ENCODE measurements around the gene IQGAP1. TPM values are rescaled to one million over a fixed set of nuclear protein-coding genes. Genes with fewer than 3 reads are reported as not detected.
A peak's percentile ranks its signal among the peaks of the same experiment; 100 is the strongest.
"Not testable (repeated sequence)": the region's sequence is repeated elsewhere in the genome, so short reads cannot be mapped to it uniquely, and the experiment has no call there.

IQGAP1 gene
- total and polyA plus RNA-seq, 4 experiments from 2014 or later, result 86.1 to 132 (median 125) TPM

DNA sequence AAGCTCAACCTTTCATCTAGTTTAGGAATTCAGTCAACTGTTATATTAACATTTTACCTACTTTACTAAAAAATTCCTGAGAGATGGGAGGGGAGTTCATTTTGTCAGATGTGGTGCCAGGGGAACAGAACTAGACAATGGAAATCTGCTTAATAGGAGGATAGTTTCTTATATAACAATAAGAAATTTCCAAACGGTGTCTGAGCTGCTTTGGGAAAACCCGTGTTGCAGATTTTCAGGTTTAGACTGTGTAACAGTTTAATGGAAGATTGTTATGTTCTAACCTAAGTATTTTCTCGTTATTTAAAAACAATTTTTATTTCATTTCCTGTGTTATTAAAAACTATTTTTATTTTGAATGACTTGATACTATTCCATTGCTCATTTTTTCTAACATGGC is 19.3 kb downstream of the IQGAP1 start:
- DNase-seq, result no peak
- H3K27ac ChIP-seq (ENCODE audit: low read depth, low read length), result no peak overlapping the region

DNA sequence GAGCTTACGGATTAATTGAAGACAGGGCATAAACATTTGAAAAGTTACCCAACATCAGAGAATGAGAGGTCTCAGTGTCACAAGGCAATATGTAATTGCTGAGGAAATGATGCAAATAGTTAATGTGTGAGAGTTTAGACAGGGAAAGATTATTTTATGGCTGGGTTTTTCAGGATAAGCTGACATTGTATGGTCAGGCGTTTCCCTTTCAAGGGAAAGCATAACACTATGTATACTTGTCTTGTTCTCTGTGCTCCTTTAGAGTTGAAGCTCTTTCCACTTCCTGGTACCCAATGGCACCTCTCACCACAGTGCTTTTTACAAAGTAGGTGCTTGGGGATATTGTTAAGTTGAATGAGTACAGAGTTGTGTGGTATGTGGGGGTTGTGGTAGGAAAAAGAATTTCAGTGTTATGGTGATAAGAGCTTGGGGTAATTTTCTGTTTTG is 19.9 kb downstream of the IQGAP1 start:
- intact Hi-C loops (cut with micrococcal nuclease), result no loop called here
- Histone ChIP-seq H3K27me3 (ENCODE audit: insufficient read depth, low read length) (no peaks in the 10 kb centered on the region), H3K27ac (ENCODE audit: low read depth, low read length) (no peak overlapping the region), H3K9me3 (ENCODE audit: control insufficient read depth in 1 of 2, low read length in 2 of 2) (no peaks in the 10 kb centered on the region), H3K4me3 (ENCODE audit: low read length in 2 of 2) (no peak overlapping the region), H3K36me3 (ENCODE audit: insufficient read depth, low read length) (no peaks in the 10 kb centered on the region), H3K4me1 (ENCODE audit: insufficient read depth, low read length) (peaks cover 59% of the 10 kb centered on the region)
- Mint-ChIP-seq H3K4me1 (peaks cover 56 to 85% (median 70%) of the 10 kb centered on the region in 4 donors), H3K9me3 (peaks cover 0 to 3% (median 0%) of the 10 kb centered on the region in 8 donors), H3K27ac (peak overlapping the region; percentile 15 to 89 (median 69)), H3K36me3 (peaks cover 17 to 19% of the 10 kb centered on the region in 2 donors), H3K27me3 (no peaks in the 10 kb centered on the region), H3K4me3 (peak overlapping the region in 7 of 8 donors; percentile 5 to 72 (median 35))
- ChIA-PET POLR2A (ENCODE audit: partially characterized antibody) (interaction anchor here (0.8 to 2.9 kb wide), 7 partner anchors 10 to 306 kb away, joined by 3 to 12 read pairs (median 4); partner anchors contain the start of genes CIB1, GDPGP1, IDH2 and IQGAP1), CTCF (ENCODE audit: partially characterized antibody) (interaction anchor here (0.7 to 2.2 kb wide), 3 partner anchors 46 to 87 kb away, joined by 3 to 9 read pairs (median 5); no protein-coding TSS in a partner anchor)
- DNase-seq, result peak; percentile 54 to 68 (median 60)

More for the DNA sequence above, 19.3 kb downstream of the IQGAP1 start:
- peaks cover 53 to 84% (median 68%) of the 10 kb centered on the region in 4 donors for H3K4me1 Mint-ChIP-seq
- intact Hi-C loops (cut with micrococcal nuclease), result no loop called here
- H3K4me3 ChIP-seq (ENCODE audit: low read length in 2 of 2), result no peak overlapping the region
- peaks cover 59% of the 10 kb centered on the region for H3K4me1 ChIP-seq (ENCODE audit: insufficient read depth, low read length)
- H3K36me3 ChIP-seq (ENCODE audit: insufficient read depth, low read length), result no peaks in the 10 kb centered on the region
- H3K9me3 ChIP-seq (ENCODE audit: control insufficient read depth in 1 of 2, low read length in 2 of 2), result no peaks in the 10 kb centered on the region
- ChIA-PET POLR2A (ENCODE audit: partially characterized antibody) (interaction anchor here (1.0 to 2.9 kb wide), 6 partner anchors 10 to 305 kb away, joined by 3 to 12 read pairs (median 4); partner anchors contain the start of genes IDH2 and IQGAP1), CTCF (ENCODE audit: partially characterized antibody) (interaction anchor here (0.7 to 2.2 kb wide), 3 partner anchors 46 to 87 kb away, joined by 3 to 9 read pairs (median 5); no protein-coding TSS in a partner anchor)
- peaks cover 19% of the 10 kb centered on the region in 2 donors for H3K36me3 Mint-ChIP-seq
- peaks cover 0 to 3% (median 0%) of the 10 kb centered on the region in 8 donors for H3K9me3 Mint-ChIP-seq
- no peaks in the 10 kb centered on the region for H3K27me3 ChIP-seq (ENCODE audit: insufficient read depth, low read length)
- H3K27me3 Mint-ChIP-seq, result no peaks in the 10 kb centered on the region
- H3K4me3 Mint-ChIP-seq, result peak overlapping the region in 2 of 8 donors; percentile 58 to 64
- H3K27ac Mint-ChIP-seq, result peak overlapping the region in 5 of 7 donors; percentile 15 to 76 (median 52)

- Mint-ChIP-seq H3K9me3 (peaks cover 0 to 3% (median 0%) of the 10 kb centered on the region in 8 donors), H3K4me1 (peaks cover 61 to 91% (median 76%) of the 10 kb centered on the region in 4 donors), H3K27ac (peak overlapping the region in 5 of 7 donors; percentile 4 to 89 (median 21)), H3K27me3 (no peaks in the 10 kb centered on the region), H3K4me3 (peak overlapping the region in 2 of 8 donors; percentile 13 to 75), H3K36me3 (peaks cover 17 to 19% of the 10 kb centered on the region in 2 donors)
- H3K27ac ChIP-seq (ENCODE audit: low read depth, low read length), result no peak overlapping the region
- no peaks in the 10 kb centered on the region for H3K27me3 ChIP-seq (ENCODE audit: insufficient read depth, low read length)
- intact Hi-C loops (cut with micrococcal nuclease), result no loop called here
- ChIA-PET CTCF (ENCODE audit: partially characterized antibody) (interaction anchor here (2.0 to 2.2 kb wide), 2 partner anchors 47 to 88 kb away, joined by 5 to 9 read pairs; no protein-coding TSS in a partner anchor), POLR2A (ENCODE audit: partially characterized antibody) (interaction anchor here (1.4 to 2.9 kb wide), 3 partner anchors 15 to 143 kb away, joined by 3 to 12 read pairs (median 5); partner anchors contain the start of gene IQGAP1)
- no peak overlapping the region for H3K4me3 ChIP-seq (ENCODE audit: low read length in 2 of 2)
- H3K36me3 ChIP-seq (ENCODE audit: insufficient read depth, low read length), result no peaks in the 10 kb centered on the region
- peaks cover 64% of the 10 kb centered on the region for H3K4me1 ChIP-seq (ENCODE audit: insufficient read depth, low read length)
- no peaks in the 10 kb centered on the region for H3K9me3 ChIP-seq (ENCODE audit: control insufficient read depth in 1 of 2, low read length in 2 of 2)
- DNase-seq, result no peak
Measured at GRCh38 chr15:90408657-90409056, 20.6 kb downstream of the IQGAP1 start.

DNA sequence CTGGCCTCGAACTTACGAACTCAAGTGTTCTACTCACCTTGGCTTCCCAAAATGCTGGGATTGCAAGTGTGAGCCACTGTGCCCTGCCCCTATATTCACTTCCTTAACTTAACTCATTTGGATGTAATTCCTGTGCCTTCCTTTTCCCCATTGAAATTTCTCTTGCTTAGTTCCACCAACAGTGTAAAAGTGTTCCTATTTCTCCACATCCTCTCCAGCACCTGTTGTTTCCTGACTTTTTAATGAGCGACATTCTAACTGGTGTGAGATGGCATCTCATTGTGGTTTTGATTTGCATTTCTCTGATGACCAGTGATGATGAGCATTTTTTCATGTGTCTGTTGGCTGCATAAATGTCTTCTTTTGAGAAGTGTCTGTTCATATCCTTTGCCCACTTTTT is 21.5 kb downstream of the IQGAP1 start:
- H3K9me3 ChIP-seq (ENCODE audit: control insufficient read depth in 1 of 2, low read length in 2 of 2); H3K27ac ChIP-seq (ENCODE audit: low read depth, low read length); intact Hi-C loops (cut with micrococcal nuclease); H3K9me3 Mint-ChIP-seq; H3K36me3 ChIP-seq (ENCODE audit: insufficient read depth, low read length); H3K27me3 ChIP-seq (ENCODE audit: insufficient read depth, low read length); H3K27me3 Mint-ChIP-seq; POLR2A ChIA-PET (ENCODE audit: partially characterized antibody); H3K4me3 ChIP-seq (ENCODE audit: low read length in 2 of 2); DNase-seq: not testable (repeated sequence)
- peaks cover 68% of the 10 kb centered on the region for H3K4me1 ChIP-seq (ENCODE audit: insufficient read depth, low read length)
- Mint-ChIP-seq H3K27ac (peak overlapping the region in 5 of 7 donors; percentile 12 to 67 (median 57)), H3K36me3 (peaks cover 19% of the 10 kb centered on the region in 2 donors), H3K4me3 (peak overlapping the region in 3 of 8 donors; percentile 21 to 55 (median 28)), H3K4me1 (peaks cover 62 to 91% (median 76%) of the 10 kb centered on the region in 4 donors)
- CTCF ChIA-PET (ENCODE audit: partially characterized antibody), result interaction anchor here (2.2 kb wide), 1 partner anchor 48 kb away, joined by 9 read pairs; no protein-coding TSS in a partner anchor

- H3K9me3 ChIP-seq (ENCODE audit: control insufficient read depth in 1 of 2, low read length in 2 of 2); POLR2A ChIA-PET (ENCODE audit: partially characterized antibody); H3K27ac ChIP-seq (ENCODE audit: low read depth, low read length); H3K27me3 Mint-ChIP-seq; H3K36me3 ChIP-seq (ENCODE audit: insufficient read depth, low read length); H3K27me3 ChIP-seq (ENCODE audit: insufficient read depth, low read length); H3K9me3 Mint-ChIP-seq; intact Hi-C loops (cut with micrococcal nuclease); CTCF ChIA-PET (ENCODE audit: partially characterized antibody); H3K27ac Mint-ChIP-seq; DNase-seq; H3K4me3 ChIP-seq (ENCODE audit: low read length in 2 of 2): not testable (repeated sequence)
- peak overlapping the region in 1 of 8 donors; percentile 55 for H3K4me3 Mint-ChIP-seq
- peaks cover 73% of the 10 kb centered on the region for H3K4me1 ChIP-seq (ENCODE audit: insufficient read depth, low read length)
- peaks cover 19% of the 10 kb centered on the region in 2 donors for H3K36me3 Mint-ChIP-seq
- H3K4me1 Mint-ChIP-seq, result peaks cover 60 to 90% (median 74%) of the 10 kb centered on the region in 4 donors
Measured at GRCh38 chr15:90410316-90410715, 22.3 kb downstream of the IQGAP1 start.

DNA sequence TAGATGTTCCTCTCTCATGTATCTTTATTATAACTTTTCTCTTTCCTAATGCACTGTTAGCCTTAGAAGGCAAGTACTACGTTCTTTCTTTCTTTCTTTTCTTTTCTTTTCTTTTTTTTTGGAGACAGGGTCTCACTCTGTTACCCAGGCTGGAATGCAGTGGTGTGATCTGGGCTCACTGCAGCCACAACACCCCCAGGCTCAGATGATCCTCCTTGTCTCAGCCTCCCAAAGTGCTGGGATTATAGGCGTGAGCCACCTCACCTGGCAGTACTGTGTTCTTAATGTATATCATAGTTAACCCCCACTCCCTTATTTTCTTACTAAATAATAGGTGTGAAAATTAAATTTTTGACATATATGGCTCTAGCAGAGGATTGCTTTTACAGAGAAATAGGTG is 23.1 kb downstream of the IQGAP1 start:
- POLR2A ChIA-PET (ENCODE audit: partially characterized antibody), result no interaction called here
- Mint-ChIP-seq H3K4me1 (peaks cover 62 to 88% (median 75%) of the 10 kb centered on the region in 4 donors), H3K4me3 (peak overlapping the region in 1 of 8 donors; percentile 48), H3K9me3 (peaks cover 0 to 3% (median 0%) of the 10 kb centered on the region in 8 donors), H3K27me3 (no peaks in the 10 kb centered on the region), H3K27ac (peak overlapping the region; percentile 1 to 48 (median 24)), H3K36me3 (peaks cover 20 to 24% of the 10 kb centered on the region in 2 donors)
- CTCF ChIA-PET (ENCODE audit: partially characterized antibody), result no interaction called here
- no peak for DNase-seq
- no peaks in the 10 kb centered on the region for H3K36me3 ChIP-seq (ENCODE audit: insufficient read depth, low read length)
- no peaks in the 10 kb centered on the region for H3K9me3 ChIP-seq (ENCODE audit: control insufficient read depth in 1 of 2, low read length in 2 of 2)
- intact Hi-C loops (cut with micrococcal nuclease), result no loop called here
- H3K27me3 ChIP-seq (ENCODE audit: insufficient read depth, low read length), result no peaks in the 10 kb centered on the region
- H3K27ac ChIP-seq (ENCODE audit: low read depth, low read length), result no peak overlapping the region
- H3K4me3 ChIP-seq (ENCODE audit: low read length in 2 of 2), result no peak overlapping the region
- peaks cover 71% of the 10 kb centered on the region for H3K4me1 ChIP-seq (ENCODE audit: insufficient read depth, low read length)

All from CD4-positive, alpha-beta memory T cell (primary cell).